Measurements from ENCODE around the gene KRTAP3-3. TPM values are rescaled to one million over a fixed set of nuclear protein-coding genes. Genes with fewer than 3 reads are reported as not detected.

Gene KRTAP3-3
- total RNA-seq, 4 donors from 2014 or later = not detected

GRCh38 chr17:40967582-40967981 is 26.4 kb downstream of the KRTAP3-3 start:
- ATAC-seq (no peak), DNase-seq (no peak)
- no peaks in the 10 kb centered on the region for H3K36me3 ChIP-seq
- in situ Hi-C loops (cut with MboI; ENCODE audit: low sequenced_read_pairs in 4 of 4) = loop anchor here in 2 of 4 donors (25.0 kb wide), 2 partner anchors 95 to 105 kb away; partner anchors contain the start of genes KRT12 (in 1 of the 2), KRTAP2-2 (in 1 of the 2), KRTAP2-3 (in 1 of the 2) and KRTAP2-4 (in 1 of the 2)
- no peaks in the 10 kb centered on the region for H3K4me1 ChIP-seq
- H3K27ac ChIP-seq = no peak overlapping the region
- intact Hi-C loops (cut with DNase I; ENCODE audit: low total_unique reads) = no loop called here
- H3K27me3 ChIP-seq = no peaks in the 10 kb centered on the region
- H3K9me3 ChIP-seq = no peaks in the 10 kb centered on the region
- no peak for TF ChIP-seq POLR2A (IDR thresholded peaks at IDR 0.05)
- no peak for TF ChIP-seq CTCF (IDR thresholded peaks at IDR 0.05 in 4 of 5, conservative IDR thresholded peaks at IDR 0.05 in 1 of 5)
- no peak overlapping the region for H3K4me3 ChIP-seq

- ATAC-seq (no peak), DNase-seq (no peak)
- TF ChIP-seq CTCF (IDR thresholded peaks at IDR 0.05 in 4 of 5, conservative IDR thresholded peaks at IDR 0.05 in 1 of 5) = no peak
- TF ChIP-seq POLR2A (IDR thresholded peaks at IDR 0.05) = no peak
- H3K4me1 ChIP-seq = no peaks in the 10 kb centered on the region
- intact Hi-C loops (cut with DNase I; ENCODE audit: low total_unique reads) = no loop called here
- H3K27ac ChIP-seq = no peak within 1 kb of the TSS
- H3K36me3 ChIP-seq = no peaks in the 10 kb centered on the region
- in situ Hi-C loops (cut with MboI; ENCODE audit: low sequenced_read_pairs in 4 of 4) = loop anchor here in 2 of 4 donors (25.0 kb wide), 2 partner anchors 95 to 105 kb away; partner anchors contain the start of genes KRT12 (in 1 of the 2), KRTAP2-2 (in 1 of the 2), KRTAP2-3 (in 1 of the 2) and KRTAP2-4 (in 1 of the 2)
- H3K27me3 ChIP-seq = no peaks in the 10 kb centered on the region
- H3K4me3 ChIP-seq = no peak within 1 kb of the TSS
- H3K9me3 ChIP-seq = no peaks in the 10 kb centered on the region
These were observed 27.1 kb downstream of the KRTAP3-3 start, which contains the start of gene KRT39 for GRCh38 chr17:40966848-40967247. TSS of gene KRT39 (minus strand) at chr17:40966948. CDS start at chr17:40966856, 92 bp downstream.

GRCh38 chr17:40963838-40964237 is 30.1 kb downstream of the KRTAP3-3 start:
- intact Hi-C loops (cut with DNase I; ENCODE audit: low total_unique reads) = no loop called here
- Histone ChIP-seq H3K27me3 (no peaks in the 10 kb centered on the region), H3K4me1 (no peaks in the 10 kb centered on the region), H3K27ac (no peak overlapping the region), H3K4me3 (no peak overlapping the region), H3K9me3 (no peaks in the 10 kb centered on the region), H3K36me3 (no peaks in the 10 kb centered on the region)
- ATAC-seq (no peak), DNase-seq (no peak)
- in situ Hi-C loops (cut with MboI; ENCODE audit: low sequenced_read_pairs in 4 of 4) = loop anchor here in 2 of 4 donors (25.0 kb wide), 2 partner anchors 98 to 102 kb away; partner anchors contain the start of genes KRT12 (in 1 of the 2), KRTAP2-2 (in 1 of the 2), KRTAP2-3 (in 1 of the 2) and KRTAP2-4 (in 1 of the 2)
- no peak for TF ChIP-seq POLR2A (IDR thresholded peaks at IDR 0.05)
- peak in 3 of 5 experiments; percentile 7 to 52 (median 35) for TF ChIP-seq CTCF (IDR thresholded peaks at IDR 0.05 in 4 of 5, conservative IDR thresholded peaks at IDR 0.05 in 1 of 5)

- Histone ChIP-seq H3K4me1 (no peaks in the 10 kb centered on the region), H3K27ac (no peak overlapping the region), H3K36me3 (no peaks in the 10 kb centered on the region), H3K9me3 (no peaks in the 10 kb centered on the region), H3K4me3 (no peak overlapping the region), H3K27me3 (no peaks in the 10 kb centered on the region)
- TF ChIP-seq CTCF (IDR thresholded peaks at IDR 0.05 in 4 of 5, conservative IDR thresholded peaks at IDR 0.05 in 1 of 5) = no peak
- no peak for TF ChIP-seq POLR2A (IDR thresholded peaks at IDR 0.05)
- in situ Hi-C loops (cut with MboI; ENCODE audit: low sequenced_read_pairs in 4 of 4) = loop anchor here in 2 of 4 donors (25.0 kb wide), 2 partner anchors 100 kb away; partner anchors contain the start of genes KRT12 (in 1 of the 2), KRTAP2-2 (in 1 of the 2), KRTAP2-3 (in 1 of the 2) and KRTAP2-4 (in 1 of the 2)
- DNase-seq (no peak), ATAC-seq (no peak)
- intact Hi-C loops (cut with DNase I; ENCODE audit: low total_unique reads) = no loop called here
These were observed 31.9 kb downstream of the KRTAP3-3 start for GRCh38 chr17:40962059-40962561.

Measured in gastrocnemius medialis (tissue), 4 donors.